ENCODE data around the gene JPH2.

The JPH2 gene

DNA sequence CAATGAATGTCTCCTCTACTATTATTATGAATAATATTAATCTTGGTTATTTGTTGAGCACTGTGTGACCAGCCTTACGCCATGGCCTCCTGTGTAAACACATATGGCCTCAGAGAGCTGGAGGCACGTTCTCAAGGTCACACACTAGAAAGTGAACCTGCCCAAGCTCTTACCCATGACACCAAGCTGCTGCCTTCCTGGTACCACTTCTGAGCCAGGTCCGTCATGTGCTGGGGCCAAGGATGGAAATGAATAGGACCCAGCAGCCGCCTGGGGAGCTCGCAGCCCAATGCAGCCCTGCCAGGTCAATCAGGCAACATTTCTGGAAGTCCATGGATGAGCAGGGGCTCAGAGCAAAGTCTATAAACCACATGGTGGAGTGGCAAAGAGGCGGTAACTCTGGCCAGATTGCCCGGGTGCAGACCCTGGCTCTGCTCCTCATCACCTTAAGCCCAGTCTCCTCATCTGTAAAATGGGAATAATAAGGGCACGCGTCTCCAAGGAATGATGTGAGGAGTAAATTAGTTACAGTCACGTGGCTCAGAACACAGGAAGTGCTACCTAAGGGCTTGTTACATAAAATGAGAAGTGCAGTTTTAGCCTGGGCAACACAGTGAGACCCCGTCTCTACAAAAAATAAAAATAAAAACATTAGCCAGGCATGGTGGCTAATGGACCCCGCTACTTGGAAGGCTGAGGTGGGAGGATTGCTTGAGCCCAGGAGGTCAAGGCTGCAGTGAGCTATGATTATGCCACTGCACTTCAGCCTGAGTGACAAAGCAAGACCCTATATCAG is 61.5 kb downstream of the JPH2 start:
- no peak for DNase-seq (ENCODE audit: low read depth)

DNA sequence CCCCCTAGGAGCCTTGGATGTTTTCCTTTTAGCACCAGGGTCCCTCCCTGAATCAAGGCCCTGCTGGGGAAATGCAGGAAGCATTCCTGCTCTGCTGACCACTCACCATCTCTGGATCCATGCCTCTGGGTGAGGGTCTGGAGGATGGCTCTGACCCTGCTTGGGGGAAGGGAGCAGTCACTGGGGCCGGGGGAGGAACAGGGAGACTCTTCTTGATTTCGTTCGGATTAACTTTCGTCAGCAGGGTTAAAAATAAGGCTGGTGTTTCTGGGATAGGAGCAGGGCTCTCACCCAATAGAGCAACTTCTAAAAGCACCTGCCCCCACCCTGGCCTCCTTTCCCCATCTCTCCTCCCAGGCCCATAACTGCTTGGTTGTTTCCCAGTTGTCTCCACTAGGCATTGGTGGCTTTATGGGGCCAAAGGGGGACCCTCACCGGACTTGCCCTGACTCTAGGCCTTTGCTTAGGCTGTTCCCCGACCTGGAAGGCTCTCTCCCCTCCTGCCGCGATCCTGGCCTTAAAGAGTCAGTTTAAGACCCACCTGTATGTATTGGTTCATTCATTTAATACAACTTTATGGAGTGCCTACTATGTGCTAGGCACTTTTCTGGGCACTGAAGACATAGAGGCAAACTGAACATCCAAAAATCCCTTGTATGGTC is 63.0 kb downstream of the JPH2 start:
- no peak for DNase-seq (ENCODE audit: low read depth)

DNA sequence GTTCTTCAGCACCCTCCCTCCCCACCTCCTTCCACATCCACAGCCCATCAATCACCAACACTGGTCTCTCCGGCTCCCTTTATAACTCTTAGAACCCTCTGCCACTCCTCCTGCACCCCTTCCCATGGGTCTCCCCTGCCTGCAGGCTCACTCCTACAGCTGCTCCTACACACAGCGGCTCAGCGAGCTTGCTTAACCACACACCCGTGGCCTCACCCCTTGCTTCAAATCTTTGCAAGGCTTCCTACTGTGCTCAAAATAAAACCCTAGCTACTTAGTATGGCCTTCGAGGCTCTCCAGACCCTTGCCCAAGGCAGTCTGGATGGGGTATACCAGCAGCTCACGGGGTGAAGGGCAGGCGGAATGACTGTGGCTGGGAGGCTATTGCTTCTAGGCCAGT is 63.7 kb downstream of the JPH2 start:
- no peak for DNase-seq (ENCODE audit: low read depth)

DNA sequence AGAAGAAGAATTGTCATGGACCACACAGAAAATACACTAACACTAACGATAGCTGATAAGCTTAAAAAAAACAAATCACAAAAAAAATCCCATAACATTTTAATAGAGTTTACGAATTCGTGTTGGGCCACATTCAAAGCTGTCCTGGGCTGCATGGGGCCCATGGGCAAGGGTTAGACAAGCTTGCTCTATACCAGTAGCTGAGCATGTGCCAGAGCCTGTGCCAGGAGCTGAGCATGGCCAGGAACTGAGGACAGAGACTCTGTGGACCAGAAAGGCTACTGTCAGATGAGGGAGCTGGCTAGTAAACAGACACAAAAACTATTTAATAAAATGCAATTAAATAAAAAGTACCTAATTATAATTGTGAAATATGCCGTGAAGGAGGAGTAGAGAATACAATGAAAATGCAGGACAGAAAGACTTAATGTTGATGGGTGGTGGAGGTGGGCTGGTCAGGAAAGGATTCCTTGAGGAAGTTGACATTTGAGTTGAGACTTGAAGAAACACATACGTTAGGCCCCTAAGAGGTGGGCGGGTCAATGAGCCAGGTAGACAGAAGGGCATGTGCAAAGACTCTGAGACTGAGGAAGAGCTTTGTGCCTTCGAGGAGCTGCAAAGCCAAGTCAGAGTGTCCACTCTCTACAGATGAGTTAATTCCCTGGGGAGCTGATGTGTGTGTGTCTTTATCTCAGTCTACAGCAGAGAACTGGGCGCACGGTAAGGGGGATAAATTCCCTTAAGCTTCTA is 66.1 kb downstream of the JPH2 start:
- no peak for DNase-seq (ENCODE audit: low read depth)

DNA sequence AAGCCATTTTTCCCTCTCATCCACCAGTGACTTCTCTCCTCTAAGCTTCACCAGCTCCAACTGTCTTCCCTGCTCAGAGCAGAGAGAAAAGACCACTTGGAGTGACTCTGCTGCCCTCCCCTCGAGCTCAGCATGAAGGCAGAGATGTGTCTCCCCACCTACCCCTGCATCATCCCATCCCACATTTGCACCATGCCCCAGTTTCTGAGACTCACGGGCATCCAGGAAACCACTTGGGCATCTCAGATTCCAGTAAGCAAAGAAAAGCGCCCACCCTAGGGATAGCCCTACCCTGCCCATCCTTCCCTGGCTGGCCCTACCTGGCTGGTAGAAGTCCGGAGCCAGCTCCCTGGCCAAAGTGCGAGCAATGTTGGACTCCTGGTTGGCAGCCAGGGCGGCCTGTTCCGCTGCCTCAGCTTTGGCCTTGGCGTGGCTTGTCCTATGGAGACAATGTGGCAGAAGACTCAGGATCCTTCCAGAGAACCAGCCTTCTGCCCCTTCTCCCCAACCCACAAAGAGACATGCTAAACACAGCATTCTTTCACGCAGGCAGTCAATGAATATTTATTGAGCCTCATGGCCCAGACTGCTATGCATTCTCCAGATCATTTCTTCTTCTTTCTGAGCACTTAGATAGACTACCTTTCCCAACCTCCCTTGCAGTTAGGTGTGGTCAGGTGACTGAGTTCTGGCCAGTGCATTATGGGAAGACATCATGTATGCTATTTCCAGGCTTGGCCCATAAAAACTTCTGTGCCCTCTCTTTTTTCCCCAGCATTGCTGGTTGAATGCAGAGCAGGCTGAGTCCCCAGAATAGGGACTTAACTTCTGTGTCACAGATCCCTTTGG is 68.6 kb downstream of the JPH2 start:
- no peak for DNase-seq (ENCODE audit: low read depth)

DNA sequence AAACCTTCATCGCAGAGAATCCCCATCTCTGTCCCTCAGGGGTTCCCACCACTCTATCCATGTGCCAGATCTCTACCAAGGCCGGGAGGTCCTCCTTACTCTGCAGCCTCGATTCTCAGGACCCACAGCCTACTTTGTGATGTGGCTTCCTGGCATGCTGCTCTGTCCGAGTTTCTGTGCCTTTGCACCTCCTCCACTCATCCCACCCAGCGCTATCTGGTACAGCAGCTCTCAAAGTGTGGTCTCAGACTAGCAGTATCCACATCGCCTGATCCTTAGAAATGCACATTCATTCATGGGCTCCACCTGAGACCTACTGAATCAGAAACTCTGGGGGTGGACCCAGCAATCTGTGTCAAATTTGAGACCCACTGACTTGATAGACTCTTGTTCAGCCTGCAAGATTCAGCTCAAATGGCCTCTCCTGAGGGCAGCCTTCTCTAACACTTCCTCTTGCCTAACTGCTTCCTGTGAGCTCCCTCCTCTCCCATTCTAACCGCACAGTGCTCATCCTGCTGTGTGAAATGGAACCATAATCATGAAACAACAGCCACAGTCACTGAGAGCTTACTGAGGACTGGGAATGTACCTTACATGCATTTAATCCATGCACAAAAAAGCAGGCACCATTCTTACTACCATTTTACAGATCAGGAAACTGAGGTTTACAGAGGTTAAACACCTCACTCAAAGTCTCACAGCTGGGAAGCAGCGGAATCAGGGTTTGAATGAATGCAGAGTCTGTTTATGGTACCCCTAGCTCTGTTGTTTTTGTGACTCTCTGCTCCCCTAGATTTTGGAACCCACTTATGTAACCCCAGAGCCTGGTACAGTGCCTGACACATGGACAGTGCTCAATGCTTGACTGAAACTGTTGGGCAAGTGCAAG is 69.4 kb downstream of the JPH2 start:
- DNase-seq (ENCODE audit: low read depth), result no peak

DNA sequence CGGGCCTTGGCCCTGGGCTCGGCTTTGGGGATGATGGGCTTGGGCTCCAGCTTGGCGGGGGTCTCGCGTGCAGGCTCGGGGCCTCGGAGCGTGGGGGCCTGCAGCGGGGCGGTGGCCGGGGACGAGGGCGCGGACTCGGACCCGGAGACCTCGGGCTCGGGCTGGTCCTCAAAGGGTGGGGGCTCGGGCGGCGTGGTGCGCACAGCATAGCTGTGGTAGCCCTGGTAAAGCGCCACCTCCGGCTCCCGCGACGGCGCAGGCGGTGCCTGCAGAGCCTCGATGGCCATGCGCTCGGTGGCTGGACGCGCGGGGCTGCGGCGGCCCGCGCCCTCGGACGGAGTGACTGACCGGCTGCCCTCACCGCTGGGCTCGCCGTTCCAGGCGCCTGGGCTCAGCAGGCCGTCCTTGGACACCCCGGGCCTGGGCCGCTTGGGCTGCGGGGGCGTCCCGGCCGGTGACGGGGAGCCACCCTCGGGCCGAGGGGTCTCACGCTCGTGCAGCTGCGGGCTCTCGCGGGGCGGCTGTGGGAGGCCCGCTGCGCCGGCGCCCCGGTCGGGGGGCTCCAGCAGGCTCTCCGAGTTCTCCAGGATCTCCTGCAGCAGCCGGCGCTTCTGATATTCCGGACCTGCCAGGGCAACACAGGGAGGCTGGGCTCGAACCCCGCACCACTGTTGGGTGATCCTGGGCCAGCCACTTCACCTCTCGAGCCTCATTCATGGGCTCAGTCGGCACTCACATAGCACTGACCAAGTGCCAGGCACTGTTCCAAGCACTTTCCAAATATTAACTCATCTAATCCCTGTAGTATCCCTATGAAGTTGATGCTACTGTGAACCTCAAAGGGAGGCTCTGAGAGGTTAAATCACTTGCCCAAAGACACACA is 71.0 kb downstream of the JPH2 start:
- no peak for DNase-seq (ENCODE audit: low read depth)

DNA sequence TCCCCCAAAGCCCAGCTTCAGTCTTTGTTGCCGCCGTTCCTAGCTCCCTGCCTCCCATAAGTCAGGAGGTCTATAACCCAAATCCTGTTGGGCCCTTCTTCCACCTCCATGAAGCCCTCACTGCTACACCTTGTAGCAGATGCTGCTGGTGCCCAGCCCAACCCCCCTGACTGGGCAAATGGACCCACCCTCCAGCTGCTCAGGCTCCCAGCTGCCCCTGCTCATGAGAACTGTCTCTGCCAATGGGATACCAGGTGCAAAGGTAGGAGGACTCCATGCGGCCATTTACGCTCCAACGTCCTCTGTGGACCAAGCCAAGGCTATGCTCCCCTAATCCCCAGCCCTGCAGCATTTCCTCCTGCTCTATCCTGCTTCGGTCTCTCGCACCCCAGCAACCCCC is 71.8 kb downstream of the JPH2 start:
- no peak for DNase-seq (ENCODE audit: low read depth)

DNA sequence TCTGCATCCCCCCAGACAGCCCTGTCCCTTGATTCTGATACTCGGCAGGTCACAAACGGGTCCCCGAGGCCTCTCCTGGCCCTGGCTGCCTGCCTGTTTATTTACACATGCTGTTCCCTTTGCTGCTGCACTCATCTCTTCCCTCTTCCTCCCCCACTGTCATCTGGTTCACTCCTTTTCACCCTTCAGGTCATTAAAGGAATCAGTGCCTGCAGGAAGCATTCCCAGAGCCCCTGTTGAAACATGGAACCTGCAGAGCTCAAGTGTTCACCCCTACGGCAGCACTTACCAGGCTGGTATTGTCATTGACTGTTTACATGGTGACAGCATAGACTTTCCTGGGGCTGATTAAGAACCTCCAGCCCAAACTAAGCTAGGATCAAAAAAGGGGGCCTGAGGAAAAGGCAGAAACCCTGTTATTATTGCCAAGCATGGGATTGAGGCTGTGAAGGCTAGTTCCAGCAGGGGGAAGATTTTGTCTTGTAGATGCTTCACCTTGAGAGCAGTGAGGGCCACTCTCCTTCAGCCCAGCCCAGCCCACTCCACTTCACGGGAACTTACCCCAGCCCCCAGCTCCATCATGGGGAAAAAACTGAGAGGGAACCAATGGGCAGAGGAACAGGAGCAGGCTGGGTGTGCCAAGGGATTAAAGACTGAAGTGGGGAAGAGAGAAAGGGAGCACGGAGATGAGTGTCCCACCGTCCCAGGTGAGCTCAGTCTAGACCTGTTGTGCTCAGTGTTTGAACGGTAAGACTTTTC is 73.2 kb downstream of the JPH2 start:
- DNase-seq (ENCODE audit: low read depth), result no peak

DNA sequence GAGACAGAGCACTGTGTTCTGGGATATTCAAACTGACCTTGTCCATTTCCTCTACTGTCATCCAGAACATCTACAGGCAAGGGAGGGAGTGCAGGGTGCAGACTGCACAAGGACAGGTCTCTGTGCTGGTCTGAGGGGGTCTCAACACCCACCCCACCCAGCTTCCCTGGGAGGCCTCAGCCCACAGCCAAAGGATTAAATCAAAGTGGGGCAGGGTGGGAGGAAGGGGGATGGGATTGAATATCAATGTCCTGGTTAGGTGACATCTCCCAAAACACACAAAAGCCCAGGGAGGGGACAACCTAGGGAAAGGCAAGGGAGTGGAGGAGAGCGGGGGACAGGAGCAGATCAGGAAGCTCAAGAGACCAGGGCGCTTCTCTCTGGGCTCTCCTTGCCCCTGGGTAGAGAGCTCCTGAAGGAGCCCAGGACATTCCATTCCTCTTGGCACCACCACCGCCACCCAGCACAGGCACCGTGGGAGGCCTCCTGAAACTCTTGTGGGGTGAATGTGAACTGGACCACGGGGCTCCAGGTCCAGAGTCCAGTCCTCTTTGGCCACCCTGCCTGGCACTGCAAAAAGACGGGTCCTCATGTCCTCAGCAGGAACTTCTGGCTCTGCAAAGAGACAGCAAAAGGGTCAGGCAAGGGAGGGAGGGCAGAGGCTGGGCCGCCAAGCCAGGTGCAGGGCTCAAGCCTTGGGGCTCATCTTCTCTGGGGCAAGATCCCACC is 73.9 kb downstream of the JPH2 start:
- no peak for DNase-seq (ENCODE audit: low read depth)

DNA sequence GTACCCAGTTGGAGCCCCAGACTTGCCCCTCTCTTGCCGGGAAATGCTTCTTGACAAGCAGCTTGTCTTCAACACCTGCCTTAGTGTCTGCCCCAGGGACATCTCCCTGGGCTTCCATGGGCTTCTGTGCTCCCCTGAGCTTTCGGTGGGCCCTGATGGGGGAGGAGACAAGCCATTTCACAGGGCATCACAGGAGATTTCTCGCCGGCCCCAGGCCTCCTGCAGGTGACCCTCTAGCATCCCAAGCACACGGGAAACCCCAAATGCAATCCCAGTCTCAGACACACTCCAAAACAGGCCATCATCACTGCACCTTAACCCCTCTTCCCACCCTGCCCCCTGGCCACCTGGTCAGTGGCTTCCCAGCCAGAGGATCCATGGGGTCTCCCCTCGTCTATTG is 74.5 kb downstream of the JPH2 start:
- no peak for DNase-seq (ENCODE audit: low read depth)

DNA sequence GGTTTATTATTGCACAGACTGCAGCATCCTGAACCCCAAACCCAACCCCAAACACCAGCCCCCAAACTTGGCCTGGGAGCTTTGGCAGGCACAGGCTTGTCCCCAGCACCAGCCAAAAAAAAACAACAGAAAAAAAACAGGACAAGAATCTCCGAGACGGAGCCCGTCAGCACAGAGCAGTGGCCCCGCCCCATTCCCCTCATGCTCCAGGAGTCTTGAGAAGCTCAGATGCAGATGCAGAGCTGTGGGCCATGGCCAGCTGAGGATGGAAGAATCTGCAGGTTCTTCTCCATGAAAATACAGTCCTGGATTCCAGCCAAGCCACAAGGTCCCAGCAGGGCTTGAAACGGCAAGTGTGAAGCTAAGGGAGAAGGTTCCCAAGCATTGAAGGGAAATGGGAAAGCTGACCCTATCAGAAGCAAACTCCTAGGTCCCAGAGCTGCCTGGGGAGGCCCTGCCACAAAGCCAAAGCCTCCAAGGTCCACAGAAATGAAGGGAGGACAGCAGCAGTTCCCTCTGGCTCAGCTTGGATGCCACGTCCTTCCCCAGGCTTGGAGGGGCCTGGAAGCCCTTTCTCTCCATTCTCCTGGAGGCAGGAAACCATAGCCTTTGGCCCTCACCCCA is 75.2 kb downstream of the JPH2 start:
- no peak for DNase-seq (ENCODE audit: low read depth)

DNA sequence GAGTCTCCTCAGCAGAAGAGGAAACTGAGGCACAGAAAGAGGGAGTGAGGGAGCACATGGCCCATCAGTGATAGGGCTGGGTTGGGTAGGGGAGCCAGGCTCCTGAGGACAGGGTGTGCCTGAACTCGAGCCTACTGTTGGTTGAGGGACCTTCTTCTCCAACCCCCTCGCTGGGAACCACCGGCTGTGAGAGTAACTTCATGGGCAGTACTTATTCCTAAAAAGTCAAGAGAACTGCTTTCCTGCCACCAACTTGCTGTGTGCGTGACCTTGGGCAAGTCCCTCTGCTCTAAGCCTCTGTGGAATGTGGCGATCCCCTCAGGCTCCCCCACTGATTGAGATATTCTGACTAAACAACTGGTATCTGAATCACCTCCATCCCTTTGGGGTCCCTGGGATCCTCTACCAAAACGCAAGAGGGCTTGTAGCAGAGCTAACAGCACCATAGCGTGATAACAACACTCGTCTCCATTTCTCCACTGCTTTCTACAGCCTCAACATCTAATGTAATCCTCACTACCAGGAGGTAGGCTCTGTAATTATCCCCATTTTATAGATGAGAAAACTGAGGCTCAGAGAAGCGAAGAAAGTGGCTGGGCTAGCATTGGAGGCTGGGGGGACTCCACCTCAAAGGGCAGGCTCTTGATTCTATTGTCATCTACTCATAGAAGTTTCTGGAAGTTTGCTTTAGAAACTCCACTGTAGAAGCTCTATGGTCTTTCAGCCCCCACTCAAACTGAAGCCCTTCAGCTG is 76.0 kb downstream of the JPH2 start:
- no peak for DNase-seq (ENCODE audit: low read depth)

DNA sequence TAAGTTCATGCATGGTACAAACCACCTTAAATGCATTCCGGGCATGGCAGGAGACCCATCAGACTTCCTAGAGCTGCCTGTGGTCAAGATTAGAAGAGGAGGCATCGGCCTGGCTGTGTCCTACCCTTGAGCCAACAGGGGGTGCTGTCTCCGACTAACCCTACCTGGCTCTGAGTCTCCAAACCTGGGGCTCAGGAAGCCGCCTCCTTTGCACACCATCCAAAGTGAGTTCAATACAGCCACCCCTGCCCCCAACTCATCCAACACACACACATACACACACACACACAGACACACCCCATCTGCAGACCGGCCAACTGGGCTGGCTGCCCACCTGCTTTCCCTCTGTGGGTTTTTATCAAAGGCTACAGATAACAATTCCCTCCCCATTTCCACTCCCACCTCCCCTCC is 77.0 kb downstream of the JPH2 start:
- DNase-seq (ENCODE audit: low read depth), result no peak

DNA sequence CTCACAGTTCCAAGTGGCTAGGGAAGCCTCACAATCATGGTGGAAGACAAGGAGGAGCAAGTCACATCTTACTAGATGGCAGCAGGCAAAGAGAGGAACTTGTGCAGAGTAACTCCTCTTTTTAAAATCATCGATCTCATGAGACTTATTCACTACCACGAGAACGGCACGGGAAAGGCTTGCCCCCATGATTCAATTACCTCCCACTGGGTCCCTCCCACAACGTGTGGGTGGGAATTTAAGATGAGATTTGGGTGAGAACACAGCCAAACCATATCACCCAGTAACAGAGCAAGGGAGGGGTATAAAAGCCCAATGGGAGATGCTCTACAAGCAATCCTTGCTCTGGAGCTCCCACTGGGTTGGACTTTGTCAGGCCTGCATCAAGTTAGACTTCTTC is 80.4 kb downstream of the JPH2 start:
- no peak for DNase-seq (ENCODE audit: low read depth)

DNA sequence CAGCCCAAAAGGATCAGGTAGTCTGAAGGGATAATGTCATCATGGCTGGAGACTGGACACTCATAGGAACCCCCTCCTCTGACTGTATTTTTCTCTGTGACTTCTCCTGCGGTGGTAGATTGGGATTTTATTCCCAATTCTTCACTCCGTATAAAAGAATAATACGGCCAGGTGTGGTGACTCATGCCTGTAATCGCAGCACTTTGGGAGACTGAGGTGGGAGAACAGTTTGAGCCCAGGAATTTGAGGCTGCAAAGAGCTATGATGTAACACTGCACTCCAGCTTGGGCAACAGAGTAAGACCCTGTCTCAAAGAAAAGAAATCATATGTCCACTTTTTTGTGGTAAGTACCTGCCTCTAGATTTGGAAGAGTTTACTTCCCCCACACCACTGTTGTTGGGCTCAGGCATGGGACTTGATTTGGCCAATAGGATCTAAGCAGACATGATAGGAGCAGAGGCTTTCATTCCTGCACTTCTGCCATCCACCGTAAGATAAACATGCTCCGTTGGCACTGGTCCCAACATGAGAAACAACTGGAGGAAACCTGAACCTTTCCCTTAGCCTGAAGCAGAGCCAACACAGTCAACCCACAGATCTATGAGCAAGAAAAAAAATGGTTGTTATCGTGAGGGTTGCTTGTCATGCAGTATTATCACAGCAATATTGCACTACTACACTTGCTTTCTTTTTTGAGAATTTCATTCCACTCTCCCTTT is 82.0 kb downstream of the JPH2 start:
- no peak for DNase-seq (ENCODE audit: low read depth)

DNA sequence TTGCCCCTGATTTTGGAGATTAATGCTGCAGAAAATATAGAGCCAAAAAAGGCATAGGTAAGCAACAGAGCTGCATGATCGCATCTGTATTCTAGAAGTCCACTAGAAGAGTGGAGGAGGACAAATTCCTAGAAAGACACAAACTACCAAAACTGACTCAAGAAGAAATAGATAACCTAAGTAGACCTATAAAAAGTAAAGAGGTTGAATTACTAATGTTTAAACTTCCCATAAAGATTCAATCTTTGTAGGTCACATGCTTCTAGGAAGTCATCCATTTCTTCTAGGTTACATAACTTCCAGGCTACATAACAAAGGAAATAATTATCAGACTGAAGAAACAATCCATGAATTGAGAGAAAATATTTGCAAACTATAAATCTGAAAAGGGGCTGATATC is 84.4 kb downstream of the JPH2 start:
- DNase-seq (ENCODE audit: low read depth), result no peak
